ENCODE measurements around the gene GJB5.

Gene GJB5

DNA sequence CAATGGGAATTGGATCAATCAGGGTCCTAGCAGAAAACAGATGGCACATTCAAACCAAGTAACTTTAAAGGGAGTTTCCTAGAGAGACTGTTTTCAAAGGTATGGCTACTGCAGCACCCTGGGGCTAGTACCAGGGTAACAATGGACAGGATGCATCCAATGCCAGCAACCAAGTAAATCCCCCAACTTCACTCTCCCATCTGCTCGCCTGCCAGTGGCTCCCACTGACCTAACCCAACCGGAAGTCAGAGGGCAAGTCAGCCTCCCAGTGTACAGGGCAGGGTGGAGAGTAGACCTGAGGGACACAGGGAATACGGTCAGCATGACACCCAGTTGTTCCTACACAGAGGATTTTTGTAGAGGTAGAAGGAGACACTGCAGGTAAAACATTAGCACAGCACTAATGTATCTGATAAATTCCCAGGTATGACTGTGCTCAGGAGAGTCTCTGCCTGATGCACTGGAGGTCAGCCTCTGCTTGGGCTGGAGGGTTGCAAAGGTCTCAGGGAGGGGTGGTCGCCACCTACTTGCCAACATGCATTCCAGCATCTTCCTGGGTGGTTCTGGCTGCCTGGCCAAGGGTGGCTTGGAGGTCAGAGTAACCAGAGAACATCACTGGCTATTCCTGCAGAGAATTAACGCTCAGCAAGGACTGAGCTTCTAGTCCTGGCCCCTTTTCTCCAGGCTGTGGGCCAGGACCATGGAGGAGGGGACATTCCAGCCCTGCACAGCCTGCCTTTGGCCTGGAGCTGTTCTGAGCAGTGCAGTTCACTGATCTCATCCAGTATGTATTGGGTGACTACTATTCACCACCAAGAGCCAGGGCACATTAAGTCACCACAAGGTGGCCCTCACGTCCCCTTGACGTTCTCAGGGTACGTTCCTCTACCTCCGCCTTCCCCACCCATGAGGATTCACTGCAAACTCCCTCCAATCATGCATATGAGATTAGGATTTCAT lies 32.9 kb downstream of the GJB5 start:
- FAIRE-seq (no peak), DNase-seq (ENCODE audit: insufficient read length, low spot score) (no peak)
- TF ChIP-seq CTCF (IDR thresholded peaks at IDR 0.05; ENCODE audit: insufficient read depth, missing control alignments) = peak; percentile 33

DNA sequence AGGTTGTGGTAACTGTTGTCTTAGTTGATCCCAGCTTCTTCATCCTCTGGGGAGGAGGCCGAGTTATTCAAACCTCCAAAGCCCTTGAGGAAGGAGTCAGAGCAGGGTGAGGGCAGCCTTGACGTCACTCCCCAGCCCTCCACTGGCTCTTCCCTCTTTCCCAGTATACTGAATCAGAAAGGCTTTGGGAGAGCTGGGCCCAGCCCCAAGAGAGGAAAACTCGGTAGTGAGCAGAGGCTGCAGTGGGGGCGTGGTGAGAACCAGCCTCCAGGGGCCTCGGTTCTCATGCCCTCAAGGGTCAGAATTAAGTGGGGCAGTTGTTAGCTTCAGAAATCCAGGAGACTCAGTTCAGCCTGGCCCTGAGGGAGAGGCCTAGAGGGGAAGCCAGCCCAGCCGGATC lies 36.1 kb downstream of the GJB5 start:
- DNase-seq (ENCODE audit: insufficient read length, low spot score) = no peak
- FAIRE-seq = no peak
- no peak for TF ChIP-seq CTCF (IDR thresholded peaks at IDR 0.05; ENCODE audit: insufficient read depth, missing control alignments)

DNA sequence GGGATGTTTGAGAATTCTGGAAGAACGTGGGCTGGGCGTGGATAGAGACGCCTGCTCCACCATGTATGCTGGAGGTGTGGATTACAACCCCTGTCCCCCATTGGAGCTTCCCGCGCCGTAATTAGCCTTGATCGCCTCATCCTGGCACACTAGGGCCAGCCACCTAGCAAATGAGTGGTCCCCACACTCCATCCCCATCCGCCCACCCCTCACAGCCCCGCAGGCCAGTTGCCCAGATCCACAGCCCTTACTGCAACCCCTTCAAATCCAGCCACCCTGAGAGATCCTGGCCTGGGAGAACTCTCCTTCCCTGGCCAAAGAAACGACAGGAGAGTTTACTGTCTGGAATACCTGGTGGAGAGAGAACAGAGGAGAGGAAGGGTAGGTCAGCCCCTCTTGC lies 37.6 kb downstream of the GJB5 start:
- FAIRE-seq (no peak), DNase-seq (ENCODE audit: insufficient read length, low spot score) (no peak)
- no peak for TF ChIP-seq CTCF (IDR thresholded peaks at IDR 0.05; ENCODE audit: insufficient read depth, missing control alignments)

GRCh38 chr1:34792868-34793727 lies 38.3 kb downstream of the GJB5 start, which contains the start of gene GJA4:
TSS of gene GJA4 (plus strand) at chr1:34792999. CDS start at chr1:34794214, 1,215 bp downstream.
- DNase-seq (ENCODE audit: insufficient read length, low spot score) (no peak), FAIRE-seq (no peak)
- TF ChIP-seq CTCF (IDR thresholded peaks at IDR 0.05; ENCODE audit: insufficient read depth, missing control alignments) = no peak

DNA sequence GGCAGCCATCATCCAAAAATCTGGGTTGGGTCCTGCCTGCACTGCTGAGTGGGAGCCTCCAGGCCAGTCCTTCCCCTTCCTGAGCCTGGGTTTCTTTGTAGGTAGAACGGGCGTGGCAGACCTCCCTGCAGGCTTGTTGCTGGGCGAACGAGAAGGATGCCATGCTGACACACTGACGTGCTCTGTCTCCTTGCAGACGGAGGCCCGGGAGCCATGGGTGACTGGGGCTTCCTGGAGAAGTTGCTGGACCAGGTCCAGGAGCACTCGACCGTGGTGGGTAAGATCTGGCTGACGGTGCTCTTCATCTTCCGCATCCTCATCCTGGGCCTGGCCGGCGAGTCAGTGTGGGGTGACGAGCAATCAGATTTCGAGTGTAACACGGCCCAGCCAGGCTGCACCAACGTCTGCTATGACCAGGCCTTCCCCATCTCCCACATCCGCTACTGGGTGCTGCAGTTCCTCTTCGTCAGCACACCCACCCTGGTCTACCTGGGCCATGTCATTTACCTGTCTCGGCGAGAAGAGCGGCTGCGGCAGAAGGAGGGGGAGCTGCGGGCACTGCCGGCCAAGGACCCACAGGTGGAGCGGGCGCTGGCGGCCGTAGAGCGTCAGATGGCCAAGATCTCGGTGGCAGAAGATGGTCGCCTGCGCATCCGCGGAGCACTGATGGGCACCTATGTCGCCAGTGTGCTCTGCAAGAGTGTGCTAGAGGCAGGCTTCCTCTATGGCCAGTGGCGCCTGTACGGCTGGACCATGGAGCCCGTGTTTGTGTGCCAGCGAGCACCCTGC lies 39.3 kb downstream of the GJB5 start:
- no peak for DNase-seq (ENCODE audit: insufficient read length, low spot score)
- no peak for TF ChIP-seq CTCF (IDR thresholded peaks at IDR 0.05; ENCODE audit: insufficient read depth, missing control alignments)
- no peak for FAIRE-seq

DNA sequence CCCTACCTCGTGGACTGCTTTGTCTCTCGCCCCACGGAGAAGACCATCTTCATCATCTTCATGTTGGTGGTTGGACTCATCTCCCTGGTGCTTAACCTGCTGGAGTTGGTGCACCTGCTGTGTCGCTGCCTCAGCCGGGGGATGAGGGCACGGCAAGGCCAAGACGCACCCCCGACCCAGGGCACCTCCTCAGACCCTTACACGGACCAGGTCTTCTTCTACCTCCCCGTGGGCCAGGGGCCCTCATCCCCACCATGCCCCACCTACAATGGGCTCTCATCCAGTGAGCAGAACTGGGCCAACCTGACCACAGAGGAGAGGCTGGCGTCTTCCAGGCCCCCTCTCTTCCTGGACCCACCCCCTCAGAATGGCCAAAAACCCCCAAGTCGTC lies 39.9 kb downstream of the GJB5 start:
- DNase-seq (ENCODE audit: insufficient read length, low spot score) = no peak
- TF ChIP-seq CTCF (IDR thresholded peaks at IDR 0.05; ENCODE audit: insufficient read depth, missing control alignments) = no peak
- no peak for FAIRE-seq

All from D721Med (cell line).